ENCODE results near the gene STMN1.

The STMN1 gene

DNA sequence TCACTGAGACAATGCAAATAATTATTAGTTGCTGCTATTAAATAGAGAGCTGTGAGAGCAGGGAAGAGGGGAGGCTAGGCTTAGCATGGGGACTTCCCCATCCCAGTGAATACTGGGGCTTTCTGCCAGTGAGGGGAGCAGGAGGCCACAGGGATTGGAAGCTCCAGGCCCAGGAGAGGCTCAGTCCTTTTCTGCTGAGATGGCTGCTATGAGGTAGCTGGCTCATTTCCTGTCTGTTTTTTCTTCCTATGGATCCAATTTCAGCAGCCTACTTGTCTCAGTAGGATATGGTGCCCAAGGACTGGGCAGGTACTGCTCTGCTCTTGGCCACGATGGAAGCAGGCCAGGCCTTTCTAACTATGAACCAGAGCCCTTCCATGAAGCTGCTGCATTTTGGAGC, 10.0 kb downstream of the STMN1 start:
- DNase-seq (ENCODE audit: low read depth in 2 of 3, low spot score in 2 of 3): no peak

DNA sequence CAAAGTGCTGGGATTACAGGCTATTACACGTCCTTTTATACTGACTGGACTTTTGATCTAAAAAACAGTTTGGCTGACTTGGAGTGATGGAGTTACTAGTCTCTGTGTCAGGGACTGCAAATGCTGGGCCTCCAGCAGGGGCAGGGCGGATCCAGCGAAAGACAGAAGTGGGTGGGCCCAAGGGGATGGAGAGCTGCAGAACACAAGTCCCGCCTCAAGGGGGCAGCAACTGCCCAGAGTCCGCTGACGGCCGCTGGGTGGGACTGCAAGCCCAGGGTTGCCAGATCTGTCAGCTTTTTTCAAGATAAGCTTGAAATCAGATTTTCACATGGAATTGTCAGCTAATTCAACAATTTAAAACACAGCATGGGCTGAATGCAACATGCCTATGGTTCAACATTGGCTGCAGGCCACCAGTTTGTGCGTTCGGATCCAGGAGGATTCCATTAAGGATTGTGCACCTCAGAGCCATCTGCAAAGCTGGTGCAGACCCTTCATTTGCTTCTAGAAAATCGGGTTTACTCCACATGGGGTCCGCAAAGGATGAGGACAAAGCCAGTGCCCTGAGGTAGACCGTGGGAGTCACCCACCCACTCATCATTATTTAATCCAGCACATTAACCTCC, 10.7 kb downstream of the STMN1 start:
- peak; percentile 76 to 80 (median 76) for DNase-seq (ENCODE audit: low read depth in 2 of 3, low spot score in 2 of 3)

GRCh38 chr1:25893116-25893515, 13.1 kb downstream of the STMN1 start:
- DNase-seq (ENCODE audit: low read depth in 2 of 3, low spot score in 2 of 3): no peak

DNA sequence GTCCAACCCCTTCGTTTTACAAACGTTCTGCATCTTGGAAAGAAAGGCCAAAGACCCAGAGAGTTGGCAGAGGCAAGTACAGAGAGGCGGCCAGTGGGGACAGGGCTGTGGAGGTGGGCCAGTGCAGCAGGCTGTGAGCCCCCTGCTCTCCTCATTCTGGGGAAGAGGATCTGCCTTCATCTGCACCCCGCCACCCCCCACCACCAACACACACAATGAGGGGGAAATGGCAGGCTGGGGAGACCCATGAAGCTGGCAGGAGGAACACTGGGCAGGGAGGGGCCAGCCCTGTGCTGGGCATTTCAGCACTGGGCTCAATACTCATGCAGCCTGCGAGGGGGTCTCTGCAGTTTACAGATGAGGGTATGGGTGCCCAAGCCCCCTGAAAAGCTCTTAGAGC, 14.6 kb downstream of the STMN1 start:
- DNase-seq (ENCODE audit: low read depth in 2 of 3, low spot score in 2 of 3): no peak

DNA sequence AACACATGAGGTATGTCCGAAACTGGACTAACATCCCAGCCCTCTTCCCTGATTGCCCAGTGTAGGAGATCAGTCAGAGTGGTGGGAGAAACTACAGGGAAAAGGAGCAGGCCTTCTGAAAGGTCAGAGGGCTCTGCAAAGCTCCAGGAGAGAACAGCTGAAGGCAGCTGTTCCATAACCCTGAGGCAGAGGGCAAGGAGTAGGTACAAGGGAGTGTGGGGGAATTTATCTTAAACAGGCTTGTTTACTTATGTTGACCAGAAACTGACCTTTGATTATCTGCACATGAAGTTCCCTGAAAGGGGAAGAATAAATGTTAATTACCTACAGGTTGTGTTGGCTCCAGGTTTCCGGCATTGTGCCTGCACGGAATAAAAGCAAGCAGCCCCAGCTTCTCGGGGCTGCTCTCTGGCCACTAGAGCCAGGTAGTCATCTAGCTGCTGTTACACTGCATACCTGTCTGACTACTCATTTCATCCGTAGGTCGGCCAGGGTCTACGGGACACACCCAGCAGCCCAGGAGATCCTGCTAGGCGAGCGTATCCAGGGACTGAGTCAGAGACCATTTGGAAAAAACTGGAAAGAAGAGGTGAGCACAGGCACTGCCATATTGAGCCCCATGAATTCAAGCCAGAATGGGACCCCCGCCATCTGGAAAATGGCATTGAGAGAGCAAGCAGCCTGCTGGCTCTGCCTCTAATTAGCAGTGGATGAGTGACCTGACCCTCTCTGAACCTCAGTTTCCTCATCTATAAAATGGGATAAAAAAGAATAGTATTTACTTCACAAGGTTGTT, 15.8 kb downstream of the STMN1 start:
- no peak for DNase-seq (ENCODE audit: low read depth in 2 of 3, low spot score in 2 of 3)

GRCh38 chr1:25889470-25889869, 16.7 kb downstream of the STMN1 start:
- DNase-seq (ENCODE audit: low read depth in 2 of 3, low spot score in 2 of 3): no peak

- no peak for DNase-seq (ENCODE audit: low read depth in 2 of 3, low spot score in 2 of 3)
Observed at GRCh38 chr1:25888426-25888987, 17.7 kb downstream of the STMN1 start.

DNA sequence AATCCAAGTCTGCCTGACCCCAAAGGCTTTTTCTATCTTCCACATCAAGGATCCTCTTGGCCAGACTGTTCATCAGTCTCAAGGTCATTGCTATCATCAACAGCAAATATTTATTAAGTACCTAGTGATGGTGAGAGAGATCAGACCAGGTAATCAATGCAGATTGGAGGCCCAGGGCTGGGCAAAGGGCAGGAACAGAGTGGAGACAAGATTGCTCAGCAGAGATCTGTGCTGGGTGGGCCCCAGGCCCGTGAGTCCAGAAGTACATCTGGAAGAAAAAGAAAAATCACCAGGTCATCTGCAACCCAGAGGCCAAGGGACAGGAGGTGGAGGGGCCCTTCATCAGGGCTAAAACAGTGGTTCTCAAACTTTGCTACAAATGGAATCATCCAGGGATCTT, 20.6 kb downstream of the STMN1 start:
- DNase-seq (ENCODE audit: low read depth in 2 of 3, low spot score in 2 of 3): no peak

- no peak for DNase-seq (ENCODE audit: low read depth in 2 of 3, low spot score in 2 of 3)
Observed at GRCh38 chr1:25881266-25881665, 25.0 kb downstream of the STMN1 start.

DNA sequence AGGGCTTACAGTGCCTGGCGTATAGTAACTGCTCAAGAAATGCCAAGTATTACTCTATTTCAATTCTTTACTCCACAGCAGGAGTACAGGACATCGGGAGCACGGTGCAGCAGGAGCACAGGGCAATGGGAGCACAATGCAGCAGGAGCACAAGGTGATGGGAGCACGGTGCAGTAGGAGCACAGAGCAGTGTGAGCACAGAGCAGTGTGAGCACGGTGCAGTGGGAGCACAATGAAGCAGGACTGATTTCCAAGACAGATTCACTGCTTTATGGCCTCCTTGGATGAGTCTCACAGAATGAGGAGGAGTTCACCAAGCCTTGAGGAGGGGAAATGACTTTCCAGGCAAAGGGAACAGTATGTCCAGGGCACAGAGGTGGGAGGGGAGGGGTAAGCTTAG, 25.7 kb downstream of the STMN1 start:
- no peak for DNase-seq (ENCODE audit: low read depth in 2 of 3, low spot score in 2 of 3)

- no peak for DNase-seq (ENCODE audit: low read depth in 2 of 3, low spot score in 2 of 3)
Observed at GRCh38 chr1:25879675-25880074, 26.5 kb downstream of the STMN1 start.

DNA sequence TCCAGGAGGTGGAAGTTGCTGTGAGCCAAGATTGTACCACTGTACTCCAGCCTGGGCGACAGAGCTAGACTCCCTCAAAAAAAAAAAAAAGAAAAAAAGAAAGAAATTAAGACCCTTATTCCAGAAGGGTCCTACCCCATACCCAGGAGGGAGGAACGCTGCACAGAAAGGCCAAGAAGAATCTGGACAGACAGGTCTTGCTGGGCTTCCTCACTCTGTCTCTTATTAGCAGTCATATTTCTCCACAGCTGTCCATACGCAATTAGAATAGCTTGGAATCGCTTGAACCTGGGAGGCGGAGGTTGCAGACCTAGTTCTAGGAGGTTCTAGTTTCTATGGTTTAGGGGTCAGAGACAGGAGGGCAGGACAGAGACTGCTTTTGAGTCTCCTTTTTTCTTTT, 27.5 kb downstream of the STMN1 start:
- DNase-seq (ENCODE audit: low read depth in 2 of 3, low spot score in 2 of 3): no peak

DNA sequence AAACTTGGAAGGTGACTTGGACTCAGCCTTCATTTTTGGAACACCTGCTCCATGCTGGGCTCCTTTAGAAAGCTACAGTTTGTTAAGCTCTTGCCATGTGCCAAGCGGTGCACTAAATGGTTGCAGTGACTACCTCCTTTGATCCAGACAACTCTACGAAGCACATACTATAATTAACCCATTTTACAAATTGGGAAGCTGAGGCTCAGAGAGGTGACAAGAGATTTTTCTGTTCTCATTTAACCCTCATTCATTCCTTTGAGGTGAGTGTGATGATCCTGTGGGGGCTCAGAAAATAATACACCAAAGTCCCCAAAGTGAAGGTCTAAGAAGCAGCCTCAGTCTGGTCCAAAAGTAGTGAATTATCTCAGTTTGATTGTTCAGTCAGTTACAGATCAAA, 29.1 kb downstream of the STMN1 start:
- DNase-seq (ENCODE audit: low read depth in 2 of 3, low spot score in 2 of 3): no peak

DNA sequence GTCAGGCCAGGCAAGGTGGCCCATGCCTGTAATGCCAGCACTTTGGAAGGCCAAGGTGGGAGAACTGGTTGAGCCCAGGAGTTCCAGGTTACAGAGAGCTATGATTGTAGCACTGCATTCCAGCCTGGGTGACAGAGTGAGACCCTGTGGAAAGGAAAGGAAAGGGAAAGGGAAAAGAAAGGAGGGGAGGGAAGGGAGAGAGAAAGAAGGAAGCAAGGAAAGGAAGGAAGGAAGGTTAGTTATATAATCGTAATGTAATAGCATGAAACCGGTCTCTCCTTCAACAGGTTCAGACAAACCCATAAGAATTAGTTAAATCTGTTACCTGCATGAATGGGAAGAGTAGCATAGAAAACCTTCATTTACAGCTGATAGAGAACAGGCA, 29.5 kb downstream of the STMN1 start:
- DNase-seq (ENCODE audit: low read depth in 2 of 3, low spot score in 2 of 3): no peak

DNA sequence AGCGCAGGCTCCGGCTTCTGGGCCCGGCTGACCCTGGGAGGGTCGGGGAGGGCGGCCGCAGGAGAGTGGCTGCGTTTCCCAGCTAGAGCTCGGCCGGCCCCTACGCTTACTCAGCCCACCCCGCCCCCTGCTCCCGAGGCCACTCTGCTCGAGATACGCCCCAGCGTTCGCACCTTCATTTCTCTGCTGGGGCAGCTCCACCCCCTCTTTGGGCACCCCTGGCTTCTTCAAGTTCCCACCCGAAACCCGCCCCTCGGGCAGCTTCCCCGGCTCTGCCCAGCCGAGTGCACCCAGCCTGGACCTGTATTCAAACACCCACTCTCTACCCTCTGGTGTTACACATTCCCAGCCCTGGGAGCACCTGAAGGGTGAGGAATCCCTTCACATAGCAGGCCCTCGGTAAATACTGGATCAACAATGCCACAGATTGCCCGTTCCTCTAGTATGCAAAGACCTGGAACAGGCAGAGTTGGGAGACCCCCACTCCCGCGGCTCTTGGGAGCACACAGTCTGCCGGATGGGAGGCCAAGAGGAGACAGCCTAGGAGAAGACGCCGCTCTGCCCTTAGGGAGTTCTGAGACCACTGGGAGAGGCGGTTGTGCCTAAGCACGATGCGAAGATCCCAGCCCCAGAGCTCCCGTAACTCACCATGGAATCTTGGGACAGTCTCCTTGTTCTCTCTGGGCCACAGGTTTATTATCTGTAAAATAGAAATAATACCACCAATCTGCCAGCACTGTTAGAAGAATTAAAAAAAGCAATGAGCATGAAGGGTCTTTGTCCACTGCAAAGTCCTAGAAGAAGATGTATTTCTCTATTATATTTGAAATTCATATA, 30.1 kb downstream of the STMN1 start:
- no peak for DNase-seq (ENCODE audit: low read depth in 2 of 3, low spot score in 2 of 3)

- peak; percentile 36 to 54 (median 38) for DNase-seq (ENCODE audit: low read depth in 2 of 3, low spot score in 2 of 3)
Observed at GRCh38 chr1:25875154-25875855, 30.9 kb downstream of the STMN1 start, which contains the start of gene PAQR7. TSS of gene PAQR7 (minus strand) at chr1:25875708. CDS start at chr1:25863839, 11,869 bp downstream.

- no peak for DNase-seq (ENCODE audit: low read depth in 2 of 3, low spot score in 2 of 3)
Observed at GRCh38 chr1:25874635-25875153, 31.5 kb downstream of the STMN1 start.

DNA sequence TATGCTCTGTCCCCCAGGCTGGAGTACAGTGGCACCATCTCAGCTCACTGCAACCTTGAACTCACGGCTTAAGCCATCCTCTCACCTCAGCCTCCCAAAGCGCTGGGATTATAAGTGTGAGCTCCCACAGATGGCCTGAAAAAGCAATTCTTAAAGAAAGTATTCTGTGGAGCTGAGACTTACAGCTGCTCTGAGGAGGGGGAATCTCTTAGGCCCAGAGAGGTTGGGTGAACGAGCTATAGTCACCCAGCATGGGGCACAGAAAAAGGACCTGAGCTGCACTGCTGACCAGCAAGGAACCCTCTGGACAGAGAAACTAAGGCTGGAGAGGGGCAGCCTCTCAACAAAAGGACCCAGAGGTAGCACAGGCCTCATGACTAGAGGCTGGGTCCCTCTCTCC, 32.0 kb downstream of the STMN1 start:
- no peak for DNase-seq (ENCODE audit: low read depth in 2 of 3, low spot score in 2 of 3)

- DNase-seq (ENCODE audit: low read depth in 2 of 3, low spot score in 2 of 3): no peak
Observed at GRCh38 chr1:25873120-25873519, 33.1 kb downstream of the STMN1 start.

- no peak for DNase-seq (ENCODE audit: low read depth in 2 of 3, low spot score in 2 of 3)
Observed at GRCh38 chr1:25872713-25873112, 33.5 kb downstream of the STMN1 start.

All from activated CD8-positive, alpha-beta memory T cell treated with anti-CD3 and anti-CD28 coated beads for 48 hours (primary cell).